B cell (primary cell): ENCODE data around the gene MBOAT1. TPM values are rescaled to one million over a fixed set of nuclear protein-coding genes. Genes with fewer than 3 reads are reported as not detected.

Source experiments
- ATAC-seq: fragments of 200-7000 bp; cut with Tn5 transposase; one replicate; pipeline ENCODE4 v1.10.0; 2021; ENCODE audit warnings: low read depth, mild to moderate bottlenecking, moderate number of reproducible peaks, moderate library complexity
- CTCF ChIA-PET: fragments of 350-600 bp; sonication (Branson Sonifier 250); formaldehyde crosslinking; loops from one replicate; lab custom pipeline; 2021; ENCODE audit warnings: antibody characterized with exemption, inconsistent platforms; lab: Charles Lee
- POLR2A ChIA-PET: fragments of 350-600 bp; sonication (Branson Sonifier 250); formaldehyde crosslinking; loops from one replicate; lab custom pipeline; 2021; ENCODE audit warnings: antibody characterized with exemption; lab: Charles Lee
- DNase-seq: peaks from one replicate; pipeline ENCODE4 v3.0.0; 2013
- H2AFZ ChIP-seq: 2 replicates; pipeline ENCODE4 v1.6.1; 2012; ENCODE audit warnings: mild to moderate bottlenecking, low read depth, low read length; ENCODE audit not compliant: insufficient read depth, poor library complexity, severe bottlenecking
- H3K27ac ChIP-seq, 2 donors: 1 replicate in 1 of 2; 2 replicates in 1 of 2; pipeline ENCODE4 v1.5.1; 2012 to 2013; ENCODE audit warnings: low read length in 2 of 2, mild to moderate bottlenecking in 2 of 2, moderate library complexity in 1 of 2
- H3K27me3 ChIP-seq, 4 experiments: fragments of 200-600 bp in 1 of 4; sonication (generic) in 1 of 4; replicated peaks in 1 of 4; 1 replicate in 2 of 4; 2 replicates in 2 of 4; pipeline versions ENCODE4 v1.6.1 to v1.7.0; 2013 to 2016; ENCODE audit warnings: low read length in 3 of 4, mild to moderate bottlenecking in 2 of 4, mixed read lengths in 1 of 4, moderate library complexity in 1 of 4; ENCODE audit not compliant: insufficient read depth in 4 of 4, control insufficient read depth in 3 of 4; ENCODE audit errors: control extremely low read depth in 1 of 4
- H3K36me3 ChIP-seq, 2 experiments: replicated peaks in 1 of 2; 1 replicate in 1 of 2; 2 replicates in 1 of 2; pipeline versions ENCODE4 v1.6.1 to v1.7.1; 2013; ENCODE audit warnings: low read length in 1 of 2; ENCODE audit not compliant: insufficient read depth in 2 of 2, control insufficient read depth in 1 of 2; ENCODE audit errors: control extremely low read depth in 1 of 2, extremely low read depth in 1 of 2
- H3K4me1 ChIP-seq, 2 donors: fragments of 200-600 bp in 1 of 2; sonication (generic) in 1 of 2; 1 replicate in 1 of 2; 2 replicates in 1 of 2; pipeline versions ENCODE4 v1.5.1 to v1.6.1; 2013 to 2017; ENCODE audit warnings: low read length in 2 of 2; ENCODE audit not compliant: control insufficient read depth in 2 of 2, insufficient read depth in 2 of 2
- H3K4me2 ChIP-seq: replicated peaks from 2 replicates; pipeline ENCODE3; 2012; ENCODE audit warnings: mild to moderate bottlenecking, low read depth, low read length; ENCODE audit not compliant: poor library complexity, severe bottlenecking
- H3K4me3 ChIP-seq, 5 experiments: fragments of 200-600 bp in 1 of 5; sonication (generic) in 1 of 5; 1 replicate in 3 of 5; 2 replicates in 2 of 5; pipeline versions ENCODE4 v1.5.1 to v1.7.0; 2011 to 2016; ENCODE audit warnings: low read length in 4 of 5, mild to moderate bottlenecking in 4 of 5, low read depth in 2 of 5, control low read depth in 1 of 5, moderate library complexity in 1 of 5; ENCODE audit not compliant: insufficient read depth in 1 of 5; ENCODE audit errors: control extremely low read depth in 1 of 5, extremely low read depth in 1 of 5
- H3K79me2 ChIP-seq: fragments of 200-600 bp; sonication (generic); one replicate; pipeline ENCODE4 v1.6.0; 2016; ENCODE audit warnings: low read length; ENCODE audit not compliant: control insufficient read depth, insufficient read depth
- H3K9ac ChIP-seq: fragments of 200-600 bp; sonication (generic); 2 replicates; pipeline ENCODE4 v1.6.1; 2017; ENCODE audit warnings: mild to moderate bottlenecking, low read length, moderate library complexity
- H3K9me3 ChIP-seq, 3 donors: one replicate each; pipeline versions ENCODE4 v1.6.1 to v1.7.1; 2013; ENCODE audit warnings: low read length in 2 of 3; ENCODE audit not compliant: control insufficient read depth in 2 of 3, insufficient read depth in 1 of 3; ENCODE audit errors: control extremely low read depth in 1 of 3
- H4K20me1 ChIP-seq: 2 replicates; pipeline ENCODE4 v1.6.0; 2012; ENCODE audit warnings: mild to moderate bottlenecking, low read length; ENCODE audit not compliant: insufficient read depth, control insufficient read depth, poor library complexity, severe bottlenecking
- H3K27ac Mint-ChIP-seq: one replicate; pipeline ENCODE4 v1.8.0; 2021; ENCODE audit warnings: mixed read lengths
- H3K27me3 Mint-ChIP-seq: one replicate; pipeline ENCODE4 v1.8.0; 2021; ENCODE audit warnings: mixed read lengths
- H3K4me1 Mint-ChIP-seq: one replicate; pipeline ENCODE4 v1.8.0; 2021; ENCODE audit warnings: mixed read lengths
- H3K4me3 Mint-ChIP-seq: one replicate; pipeline ENCODE4 v1.8.0; 2021; ENCODE audit warnings: mixed read lengths
- H3K9me3 Mint-ChIP-seq: one replicate; pipeline ENCODE4 v1.8.0; 2022; ENCODE audit warnings: mixed read lengths; ENCODE audit not compliant: insufficient read depth
- EZH2 ChIP-seq: IDR thresholded peaks from 2 replicates; pipeline ENCODE4 v1.6.1; 2012; ENCODE audit warnings: borderline replicate concordance, low read depth, mild to moderate bottlenecking, moderate library complexity, low read length; ENCODE audit not compliant: insufficient read depth, poor library complexity, severe bottlenecking
- WGBS: methylation state at CpG from one replicate; pipeline ENCODE4 v1.1.5; 2013; ENCODE audit warnings: missing lambda C conversion rate; ENCODE audit not compliant: insufficient coverage; 5-methylcytosine and 5-hydroxymethylcytosine counted together
- intact Hi-C: fragments of 100-400 bp; cut with micrococcal nuclease; formaldehyde crosslinking; loops from one replicate; pipeline ENCODE4 v1.10.0; 2022
- polyA plus RNA-seq: library from polyadenylated mRNA; depleted of rRNA; stranded (reverse); fragments of >200 nt; gene quantifications from 2 replicates; pipeline ENCODE4 v1.2.3, GENCODE V29; 2012
- total RNA-seq, 2 donors: library from RNA; stranded (reverse); fragments of 120-200 nt in 1 of 2; gene quantifications; 1 replicate in 1 of 2; 2 replicates in 1 of 2; pipeline versions ENCODE4 v1.2.3 to v1.2.4, GENCODE V29; 2013 to 2022
- TF ChIP-seq, protein P1 (sequence below): fragments of 200-600 bp; IDR thresholded peaks from one replicate; pipeline ENCODE4 v1.8.0; 2022; ENCODE audit warnings: antibody characterized with exemption, mild to moderate bottlenecking

The MBOAT1 gene
- total and polyA plus RNA-seq, 2 donors (not counting 1 experiment from before 2014, with no cell fraction given): 5.4 to 8.1 TPM

- Histone ChIP-seq H3K27me3 (no peaks in the 10 kb centered on the region), H3K79me2 (no peaks in the 10 kb centered on the region), H3K4me1 (no peaks in the 10 kb centered on the region), H3K27ac (no peak overlapping the region), H3K4me3 (no peak overlapping the region), H2AFZ (no peak overlapping the region), H4K20me1 (no peaks in the 10 kb centered on the region), H3K9ac (no peak overlapping the region), H3K4me2 (no peak overlapping the region), H3K36me3 (peaks cover 0 to 5% of the 10 kb centered on the region in 2 experiments), H3K9me3 (no peaks in the 10 kb centered on the region)
- Mint-ChIP-seq H3K4me1 (no peaks in the 10 kb centered on the region), H3K27me3 (no peaks in the 10 kb centered on the region), H3K27ac (no peak overlapping the region), H3K4me3 (no peak overlapping the region), H3K9me3 (no peaks in the 10 kb centered on the region)
- POLR2A ChIA-PET: no interaction called here
- intact Hi-C loops: no loop called here
- TF ChIP-seq, protein P1, sequence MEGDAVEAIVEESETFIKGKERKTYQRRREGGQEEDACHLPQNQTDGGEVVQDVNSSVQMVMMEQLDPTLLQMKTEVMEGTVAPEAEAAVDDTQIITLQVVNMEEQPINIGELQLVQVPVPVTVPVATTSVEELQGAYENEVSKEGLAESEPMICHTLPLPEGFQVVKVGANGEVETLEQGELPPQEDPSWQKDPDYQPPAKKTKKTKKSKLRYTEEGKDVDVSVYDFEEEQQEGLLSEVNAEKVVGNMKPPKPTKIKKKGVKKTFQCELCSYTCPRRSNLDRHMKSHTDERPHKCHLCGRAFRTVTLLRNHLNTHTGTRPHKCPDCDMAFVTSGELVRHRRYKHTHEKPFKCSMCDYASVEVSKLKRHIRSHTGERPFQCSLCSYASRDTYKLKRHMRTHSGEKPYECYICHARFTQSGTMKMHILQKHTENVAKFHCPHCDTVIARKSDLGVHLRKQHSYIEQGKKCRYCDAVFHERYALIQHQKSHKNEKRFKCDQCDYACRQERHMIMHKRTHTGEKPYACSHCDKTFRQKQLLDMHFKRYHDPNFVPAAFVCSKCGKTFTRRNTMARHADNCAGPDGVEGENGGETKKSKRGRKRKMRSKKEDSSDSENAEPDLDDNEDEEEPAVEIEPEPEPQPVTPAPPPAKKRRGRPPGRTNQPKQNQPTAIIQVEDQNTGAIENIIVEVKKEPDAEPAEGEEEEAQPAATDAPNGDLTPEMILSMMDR: no peak
- no peak for TF ChIP-seq EZH2
- ATAC-seq (no peak), DNase-seq (no peak)
- WGBS: 75% methylated on average over 2 of the region's 3 CpGs
- CTCF ChIA-PET: interaction anchor here (1.1 to 1.8 kb wide), 3 partner anchors 9 to 12 kb away, joined by 3 to 10 read pairs (median 8); no protein-coding TSS in a partner anchor
These were observed 94.8 kb downstream of the MBOAT1 start for GRCh38 chr6:20117474-20117873.

GRCh38 chr6:20116792-20117191 is 95.5 kb downstream of the MBOAT1 start:
- ATAC-seq (no peak), DNase-seq (no peak)
- Histone ChIP-seq H2AFZ (no peak overlapping the region), H3K4me3 (no peak overlapping the region), H3K79me2 (no peaks in the 10 kb centered on the region), H3K9ac (no peak overlapping the region), H3K27me3 (no peaks in the 10 kb centered on the region), H3K36me3 (peaks cover 0 to 5% of the 10 kb centered on the region in 2 experiments), H3K9me3 (no peaks in the 10 kb centered on the region), H3K4me2 (no peak overlapping the region), H4K20me1 (no peaks in the 10 kb centered on the region), H3K27ac (no peak overlapping the region), H3K4me1 (no peaks in the 10 kb centered on the region)
- intact Hi-C loops: no loop called here
- H3K27ac Mint-ChIP-seq: no peak overlapping the region
- 100% methylated on average over 2 of the region's 7 CpGs for WGBS
- H3K4me1 Mint-ChIP-seq: no peaks in the 10 kb centered on the region
- no peaks in the 10 kb centered on the region for H3K9me3 Mint-ChIP-seq
- H3K4me3 Mint-ChIP-seq: no peak overlapping the region
- H3K27me3 Mint-ChIP-seq: no peaks in the 10 kb centered on the region
- POLR2A ChIA-PET: no interaction called here
- TF ChIP-seq EZH2: no peak
- TF ChIP-seq, protein P1: no peak
- CTCF ChIA-PET: interaction anchor here (1.0 to 1.2 kb wide), 3 partner anchors 10 to 24 kb away, joined by 3 to 6 read pairs (median 4); no protein-coding TSS in a partner anchor
